ENCODE data around the gene HSPB9.
A peak's percentile ranks its signal among the peaks of the same experiment; 100 is the strongest.
"Not testable (repeated sequence)": the region's sequence is repeated elsewhere in the genome, so short reads cannot be mapped to it uniquely, and the experiment has no call there.

Gene HSPB9

DNA sequence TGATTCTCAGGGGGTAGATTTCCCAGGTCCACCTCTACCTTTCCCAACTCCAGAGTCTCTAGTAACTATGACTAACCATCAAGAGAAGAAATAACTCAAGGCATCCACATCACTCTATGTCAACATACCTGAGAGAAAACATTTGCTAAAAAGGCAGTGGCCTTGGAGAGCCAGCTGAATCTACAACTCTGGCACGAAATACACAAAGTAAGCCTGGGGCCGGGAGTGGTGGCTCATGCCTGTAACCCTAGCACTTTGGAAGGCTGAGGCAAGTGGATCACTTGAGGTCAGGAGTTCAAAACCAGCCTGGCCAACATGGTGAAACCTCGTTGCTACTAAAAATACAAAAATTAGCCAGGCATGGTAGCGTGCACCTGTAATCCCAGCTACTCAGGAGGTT, 20.5 kb downstream of the HSPB9 start:
- DNase-seq (ENCODE audit: low read depth), result not testable (repeated sequence)

DNA sequence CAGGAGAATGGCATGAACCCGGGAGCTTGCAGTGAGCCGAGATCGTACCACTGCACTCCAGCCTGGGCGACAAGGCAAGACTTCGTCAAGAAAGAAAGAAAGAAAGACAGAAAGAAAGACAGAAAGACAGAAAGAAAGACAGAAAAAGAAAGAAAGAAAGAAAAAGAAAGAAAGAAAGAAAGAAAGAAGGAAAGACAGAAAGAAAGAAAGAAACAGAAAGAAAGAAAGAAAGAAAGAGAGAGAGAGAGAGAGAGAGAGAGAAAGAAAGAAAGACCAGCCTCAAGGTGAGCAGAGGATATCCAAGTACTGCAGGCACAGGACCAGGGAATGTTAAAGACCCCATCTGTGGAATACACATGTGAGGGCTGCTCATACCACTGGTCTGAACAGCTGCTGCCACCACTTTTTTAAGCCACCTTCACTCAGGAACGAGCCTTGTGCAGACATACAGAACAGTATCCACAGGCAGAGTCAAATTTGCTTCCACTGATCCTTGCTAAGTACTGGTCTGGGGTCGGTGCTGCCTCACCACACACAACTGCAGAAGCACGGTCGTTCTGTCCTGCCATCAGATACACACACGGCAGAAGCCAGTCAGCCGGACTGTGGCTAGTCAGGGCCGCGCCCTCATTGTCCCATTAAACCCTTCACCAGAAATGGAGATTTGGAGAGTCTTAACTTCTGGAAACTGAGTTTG, 24.5 kb downstream of the HSPB9 start:
- no peak for DNase-seq (ENCODE audit: low read depth)

DNA sequence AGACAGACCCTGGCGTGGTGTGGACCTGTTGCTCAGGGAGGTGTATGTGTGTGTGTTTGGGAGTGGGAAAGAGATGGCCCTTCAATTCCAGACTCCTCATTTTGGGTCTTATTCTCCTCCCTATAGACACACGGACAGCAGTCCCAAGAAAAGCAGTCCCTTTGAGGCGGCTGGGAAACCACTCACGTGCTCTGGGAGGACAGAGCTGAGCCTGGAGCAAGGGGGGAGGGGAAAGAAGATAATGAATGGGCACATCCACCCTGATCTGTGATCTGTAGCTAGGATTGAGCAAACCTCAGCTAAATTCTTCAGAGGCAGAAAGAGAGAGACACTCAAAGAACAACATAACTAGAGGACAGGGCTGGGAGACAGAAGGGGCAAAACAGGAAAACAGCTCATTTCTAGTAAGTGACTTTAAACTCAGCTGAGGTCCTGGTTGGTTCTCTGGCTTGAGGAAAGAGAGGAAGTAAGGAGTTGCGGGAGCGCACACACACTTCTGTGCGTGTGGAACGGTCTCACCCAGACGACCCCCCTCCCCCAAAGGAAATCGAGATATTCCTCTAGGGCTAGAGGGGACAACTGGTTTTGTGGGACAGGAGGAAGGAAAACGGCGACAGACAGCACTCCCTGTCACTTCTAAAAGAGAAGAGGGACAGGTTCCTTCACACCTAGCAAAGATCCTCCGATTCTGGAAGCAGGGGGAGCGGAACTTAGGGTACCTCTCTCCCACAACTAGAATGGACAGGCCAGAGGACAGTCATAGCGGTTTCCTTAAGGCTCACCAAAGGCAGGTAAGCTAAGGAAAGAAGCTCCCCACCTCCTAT, 31.5 kb downstream of the HSPB9 start:
- DNase-seq (ENCODE audit: low read depth), result peak; percentile 49

DNA sequence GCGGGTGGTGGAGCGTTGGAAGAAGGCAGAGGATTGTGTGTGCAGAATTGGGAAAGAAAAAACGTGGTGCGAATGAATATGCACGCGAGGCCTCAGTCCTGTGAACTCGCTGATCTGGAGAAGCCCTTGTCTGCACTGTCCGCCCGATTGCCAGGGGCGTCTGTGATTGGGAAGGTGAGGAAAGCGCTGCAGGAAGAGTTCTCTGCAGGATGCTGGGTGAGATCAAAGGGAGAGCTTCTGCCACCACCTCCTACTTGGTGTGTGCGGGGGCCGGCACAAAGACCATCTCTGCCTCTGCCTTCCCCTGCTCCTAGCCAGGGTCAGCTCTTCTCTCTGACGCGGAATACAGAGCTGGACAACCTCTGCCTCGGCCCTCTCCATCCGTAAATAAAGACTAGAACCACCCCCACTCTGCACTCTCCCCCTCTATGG, 33.0 kb downstream of the HSPB9 start:
- DNase-seq (ENCODE audit: low read depth), result no peak

DNA sequence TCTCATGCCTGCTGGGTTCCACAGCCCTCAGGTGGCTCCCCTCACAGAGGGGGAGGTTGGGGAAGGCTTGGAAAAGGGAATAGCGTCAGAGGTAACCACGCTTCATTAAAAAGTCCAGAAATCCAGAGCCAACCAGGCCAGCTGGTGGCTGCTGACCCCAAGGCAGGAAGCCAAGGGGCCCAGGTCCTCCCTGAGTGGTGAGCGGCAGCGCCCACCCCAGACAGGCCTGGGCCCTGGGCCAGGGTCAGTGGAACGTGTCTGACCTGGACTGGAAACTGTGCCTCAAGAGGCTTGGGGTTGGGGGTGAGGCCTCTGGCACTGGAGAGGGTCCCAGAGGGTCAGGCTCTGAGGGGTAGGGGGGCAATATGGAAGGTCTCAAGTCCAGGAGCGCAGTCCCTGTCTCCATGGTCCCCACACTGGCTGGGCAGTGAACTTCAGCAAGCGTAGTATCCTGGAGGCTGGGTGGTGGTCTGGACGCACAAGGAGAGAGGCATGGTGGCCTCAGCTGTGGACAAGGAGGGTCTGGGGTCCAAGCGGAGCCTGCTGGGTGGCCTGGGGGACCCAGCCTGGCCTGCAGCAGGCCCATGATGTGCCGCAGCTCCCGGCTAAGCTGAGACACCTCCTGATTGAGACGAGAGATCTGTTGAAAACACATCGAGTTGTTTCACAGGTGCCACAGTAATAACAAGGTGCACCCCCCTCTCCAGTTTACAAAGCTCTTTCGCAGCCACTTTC, 37.4 kb downstream of the HSPB9 start:
- DNase-seq (ENCODE audit: low read depth), result no peak

DNA sequence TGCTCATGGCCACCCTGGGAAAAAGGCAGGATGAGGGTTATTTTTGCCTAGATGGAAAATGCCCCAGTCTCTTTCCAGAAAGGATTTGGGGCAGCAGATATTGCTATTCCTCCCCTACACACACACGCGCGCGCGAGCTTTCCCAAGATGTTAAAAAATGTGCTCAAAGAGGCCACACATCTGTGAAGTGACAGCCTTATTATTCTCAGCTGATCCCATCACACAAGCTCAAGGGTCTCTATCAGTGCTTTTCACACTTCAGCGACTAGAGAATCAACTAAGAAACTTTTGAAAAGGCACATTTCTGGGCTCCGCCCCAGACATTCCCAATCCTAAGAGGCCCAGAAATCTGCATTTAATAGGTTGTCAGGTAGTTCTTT, 37.9 kb downstream of the HSPB9 start:
- DNase-seq (ENCODE audit: low read depth), result no peak

DNA sequence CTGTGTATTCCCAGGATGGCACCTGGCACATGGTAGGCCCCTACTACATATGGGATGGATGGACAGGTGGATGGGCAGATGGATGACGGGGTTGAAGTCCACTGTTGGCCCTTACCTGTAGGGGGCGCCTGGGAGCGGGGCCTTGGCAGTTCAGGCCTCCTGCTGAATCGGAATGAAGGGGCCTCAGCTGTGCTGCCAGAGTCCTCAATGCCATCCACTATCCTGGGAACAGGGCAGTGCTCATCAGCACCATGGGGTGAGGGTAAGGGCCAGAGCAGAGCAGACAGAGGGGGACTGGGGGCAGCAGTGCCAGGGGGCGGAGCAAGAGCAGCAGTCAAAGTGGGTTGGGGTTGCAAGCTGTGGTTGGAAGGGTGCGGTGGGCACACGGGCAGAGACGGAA, 40.5 kb downstream of the HSPB9 start:
- no peak for DNase-seq (ENCODE audit: low read depth)

DNA sequence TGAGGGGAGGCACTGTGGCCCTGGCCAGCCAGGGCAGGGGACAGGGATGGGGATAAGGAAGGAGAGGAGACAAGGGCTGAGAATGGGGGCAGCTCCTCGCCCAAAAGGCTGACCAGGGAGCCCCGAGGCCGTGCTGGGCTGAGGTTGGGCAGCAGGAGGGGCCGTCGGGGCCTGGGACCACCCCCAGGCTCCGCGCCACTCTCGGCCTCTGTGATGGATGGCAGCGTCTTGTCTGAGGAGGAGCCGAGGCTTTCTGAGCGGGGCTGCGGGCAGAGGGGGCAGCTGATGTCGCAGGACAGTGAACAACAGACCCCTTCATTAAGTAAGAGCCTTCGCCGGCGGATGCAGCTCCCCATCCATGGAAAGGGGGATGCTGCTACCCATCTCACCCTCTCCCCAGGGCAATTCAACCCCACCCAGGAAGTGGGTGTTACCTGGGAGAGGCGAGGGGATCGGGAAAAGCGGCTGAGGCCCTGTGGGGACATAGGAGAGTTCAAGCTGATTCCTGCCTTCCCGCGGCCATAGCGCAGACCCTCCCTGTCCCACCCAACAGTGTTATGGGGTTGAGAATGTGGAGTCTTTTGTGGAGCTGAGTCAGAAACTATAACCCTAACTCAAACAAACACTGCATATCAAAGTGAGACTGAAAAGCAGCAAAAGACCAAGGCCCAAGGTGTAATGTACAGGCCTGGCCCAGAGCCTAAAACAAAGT, 41.2 kb downstream of the HSPB9 start:
- no peak for DNase-seq (ENCODE audit: low read depth)

DNA sequence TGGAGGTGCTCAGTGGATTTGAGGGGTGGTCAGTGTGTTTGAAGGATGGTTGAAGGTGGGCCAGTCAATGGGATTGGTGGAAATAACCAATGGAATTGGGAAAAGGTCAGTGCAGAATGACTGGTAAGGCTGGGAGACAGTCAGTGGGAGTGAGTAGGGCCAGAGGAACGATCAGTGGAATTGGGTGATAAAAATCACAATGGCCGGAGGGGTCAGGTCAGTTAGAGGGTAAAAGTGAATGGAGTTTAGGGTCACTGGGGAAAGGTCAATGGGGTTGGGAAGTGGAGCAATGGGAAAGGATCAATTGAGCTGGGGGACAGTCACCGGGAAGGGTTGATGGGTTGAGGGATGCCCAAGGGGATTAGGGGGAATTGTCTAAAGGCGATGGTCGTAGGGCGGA, 43.1 kb downstream of the HSPB9 start:
- DNase-seq (ENCODE audit: low read depth), result no peak

DNA sequence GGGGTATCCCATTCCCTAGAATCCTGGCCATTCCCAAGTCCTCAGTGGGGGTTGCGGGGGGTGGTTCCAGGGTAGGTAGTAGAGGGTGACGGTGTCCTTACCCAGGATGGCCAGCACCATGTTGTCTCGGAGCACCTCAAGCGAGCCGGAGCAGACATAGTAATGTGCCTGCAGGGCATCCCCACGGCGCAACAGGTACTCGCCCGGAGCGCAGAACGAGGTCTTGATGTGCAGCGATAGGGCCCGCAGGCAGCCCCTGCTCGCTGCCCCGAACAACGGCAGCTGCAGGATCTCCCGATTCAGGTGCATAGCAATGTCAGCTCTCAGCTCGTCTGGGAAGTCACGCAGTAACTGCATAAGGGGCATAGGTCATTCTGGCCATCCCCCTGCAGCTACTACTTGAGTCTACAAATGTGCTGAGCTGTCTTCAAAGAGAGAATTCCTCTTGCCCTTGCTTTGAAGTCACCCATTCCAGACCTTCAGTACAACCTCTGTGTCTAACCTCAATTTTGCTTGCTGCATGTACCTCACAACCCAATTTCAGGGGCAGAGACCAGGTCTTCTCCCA, 43.7 kb downstream of the HSPB9 start:
- DNase-seq (ENCODE audit: low read depth), result no peak

DNA sequence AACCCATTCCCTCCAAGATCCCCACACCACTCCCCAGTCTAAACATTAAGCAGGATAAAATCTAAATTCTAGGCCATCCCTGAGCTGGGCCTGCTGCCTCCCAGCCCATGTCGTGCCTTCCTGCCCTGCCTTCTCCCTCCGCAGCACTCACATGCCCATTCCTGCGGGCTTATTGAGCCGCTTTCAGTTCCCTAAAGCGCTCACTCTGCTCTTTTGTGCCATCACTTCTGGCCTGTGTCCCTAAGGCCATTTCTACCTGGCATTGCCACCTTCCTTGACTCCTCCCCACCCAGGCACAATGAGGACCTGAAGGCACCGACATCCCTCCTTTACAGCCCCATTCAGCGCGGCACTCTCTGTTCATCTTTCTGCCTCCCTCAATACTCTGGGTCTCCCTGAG, 45.2 kb downstream of the HSPB9 start:
- DNase-seq (ENCODE audit: low read depth), result no peak

DNA sequence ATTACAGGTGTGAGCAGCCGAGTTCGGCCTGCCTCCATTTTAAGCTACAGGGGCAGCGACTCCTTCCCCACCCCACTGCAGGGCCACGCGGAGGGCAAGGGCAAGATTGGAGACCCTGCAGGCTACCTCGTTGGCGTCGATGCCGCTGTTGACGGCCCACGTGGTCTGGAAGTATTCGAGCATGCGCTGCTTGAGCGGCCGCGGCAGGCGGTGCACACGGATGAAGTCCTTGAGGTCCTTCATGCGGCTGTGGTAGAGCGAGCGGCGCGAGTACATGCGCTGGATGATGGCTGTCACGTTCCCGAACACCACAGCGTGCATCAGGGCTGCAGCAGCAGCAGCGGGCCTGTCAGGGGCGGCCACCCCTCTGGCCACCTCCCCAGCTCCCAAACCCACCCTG, 46.7 kb downstream of the HSPB9 start:
- no peak for DNase-seq (ENCODE audit: low read depth)

DNA sequence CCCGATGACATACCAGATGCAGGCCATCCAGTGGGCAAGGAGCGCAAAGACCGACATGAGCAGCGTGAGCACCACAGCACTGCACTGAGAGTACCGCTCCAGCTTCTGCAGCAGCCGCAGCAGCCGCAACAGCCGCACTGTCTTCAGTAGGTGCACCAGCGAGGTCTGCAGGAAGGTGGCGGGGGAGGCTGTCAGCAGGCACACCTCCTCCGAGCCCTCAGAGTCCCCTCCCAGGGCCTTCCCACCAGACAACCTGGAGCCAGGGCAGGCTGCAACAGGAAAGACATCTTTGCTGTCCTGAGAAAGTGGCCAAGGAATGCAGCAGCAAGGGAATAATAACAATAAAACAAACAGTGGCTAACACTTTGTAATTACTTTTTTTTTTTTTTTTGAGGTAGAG, 49.2 kb downstream of the HSPB9 start:
- no peak for DNase-seq (ENCODE audit: low read depth)
